GM12878 (cell line): ENCODE data around the gene TBC1D19. TPM values are rescaled to one million over a fixed set of nuclear protein-coding genes. Genes with fewer than 3 reads are reported as not detected.

ENCODE experiments used
- ATAC-seq: fragments of 200-7000 bp; cut with Tn5 transposase; 3 replicates; pipeline ENCODE4 v1.9.1; 2020; ENCODE audit warnings: mild to moderate bottlenecking, moderate library complexity
- BruUV-seq: library from RNA; stranded (reverse); fragments of 400-500 nt; replicated peaks from 2 replicates; lab custom pipeline; 2021; lab: Mats Ljungman, UMichigan
- CTCF ChIA-PET: fragments of 300-600 bp; sonication (Branson Sonifier 250); formaldehyde crosslinking; extraction: SDS; loops from one replicate; lab custom pipeline; 2021; ENCODE audit warnings: inconsistent platforms; lab: Yijun Ruan, JAX
- POLR2A ChIA-PET: fragments of 350-600 bp; formaldehyde crosslinking; extraction: SDS; loops from one replicate; lab custom pipeline; 2021; ENCODE audit warnings: inconsistent platforms; lab: Charles Lee
- RAD21 ChIA-PET: fragments of 300-600 bp; sonication (Branson Sonifier 250); formaldehyde crosslinking; loops from one replicate; lab custom pipeline; 2023; ENCODE audit warnings: antibody characterized with exemption; ENCODE audit not compliant: unreplicated experiment; lab: Charles Lee
- SMC1A ChIA-PET: fragments of 300-600 bp; sonication (Branson Sonifier 250); formaldehyde crosslinking; loops from one replicate; lab custom pipeline; 2023; ENCODE audit not compliant: unreplicated experiment, uncharacterized antibody; lab: Charles Lee
- DNase-seq: peaks from one replicate; pipeline ENCODE4 v3.0.0-alpha.2; 2011; ENCODE audit warnings: low read depth, low spot score
- FAIRE-seq: peaks from 3 replicates; lab custom pipeline; 2011; peaks lifted over from hg19 to GRCh38; lab: Jason Lieb, UNC
- H2AFZ ChIP-seq: 2 replicates; pipeline ENCODE4 v1.6.0; 2011; ENCODE audit warnings: low read depth, low read length, control low read depth; ENCODE audit not compliant: control insufficient read depth
- H3K27ac ChIP-seq: 2 replicates; pipeline ENCODE4 v1.5.1; 2011; ENCODE audit warnings: control low read depth; ENCODE audit not compliant: control insufficient read depth, insufficient read depth
- H3K27me3 ChIP-seq, 2 experiments: replicated peaks in 1 of 2; 2 replicates each; pipeline versions ENCODE4 v1.6.0 to v1.6.1; 2011; ENCODE audit warnings: low read length in 1 of 2; ENCODE audit not compliant: control insufficient read depth in 2 of 2, insufficient read depth in 2 of 2
- H3K36me3 ChIP-seq, 2 experiments: 2 replicates each; pipeline ENCODE4 v1.5.1; 2011; ENCODE audit warnings: low read length in 1 of 2; ENCODE audit not compliant: control insufficient read depth in 2 of 2, insufficient read depth in 2 of 2
- H3K4me1 ChIP-seq: 2 replicates; pipeline ENCODE4 v1.6.1; 2011; ENCODE audit warnings: mild to moderate bottlenecking, low read length, moderate library complexity, mixed read lengths; ENCODE audit not compliant: control insufficient read depth, insufficient read depth
- H3K4me2 ChIP-seq: 2 replicates; pipeline ENCODE4 v1.6.0; 2011; ENCODE audit warnings: control low read depth; ENCODE audit not compliant: control insufficient read depth, insufficient read depth
- H3K4me3 ChIP-seq: fragments of 200-600 bp; sonication (generic); 2 replicates; pipeline ENCODE4 v1.5.1; 2016
- H3K79me2 ChIP-seq: 2 replicates; pipeline ENCODE4 v1.6.0; 2011; ENCODE audit warnings: low read length; ENCODE audit not compliant: control insufficient read depth, insufficient read depth
- H3K9ac ChIP-seq: 2 replicates; pipeline ENCODE4 v1.8.0; 2011; ENCODE audit warnings: low read length, control low read depth, mixed read lengths; ENCODE audit not compliant: control insufficient read depth, insufficient read depth
- H3K9me3 ChIP-seq: replicated peaks from 3 replicates; pipeline ENCODE4 v1.5.1; 2011; ENCODE audit warnings: mild to moderate bottlenecking, low read length; ENCODE audit not compliant: control insufficient read depth, insufficient read depth
- H4K20me1 ChIP-seq: 2 replicates; pipeline ENCODE4 v1.6.0; 2011; ENCODE audit not compliant: control insufficient read depth, insufficient read depth
- CEBPZ ChIP-seq: fragments of 150-350 bp; IDR thresholded peaks from 2 replicates; pipeline ENCODE4 v1.6.1; 2016; ENCODE audit warnings: low read depth, low read length
- JUND ChIP-seq: IDR thresholded peaks from 2 replicates; pipeline ENCODE4 v1.6.1; 2012; ENCODE audit warnings: low read depth, mild to moderate bottlenecking, low read length, improper control_type of control experiment, moderate library complexity
- ZNF384 ChIP-seq: IDR thresholded peaks from 2 replicates; pipeline ENCODE4 v1.6.1; 2012; ENCODE audit warnings: low read depth, mild to moderate bottlenecking, low read length, improper control_type of control experiment, borderline replicate concordance
- WGBS: methylation state at CpG from one replicate; pipeline ENCODE4 v1.1.6; 2016; ENCODE audit warnings: low lambda C conversion rate; ENCODE audit not compliant: insufficient replicate concordance, insufficient coverage; ENCODE audit errors: missing lambda C conversion rate; 5-methylcytosine and 5-hydroxymethylcytosine counted together
- in situ Hi-C: fragments of 300-500 bp; cut with MboI; formaldehyde crosslinking; loops from 9 replicates; pipeline ENCODE4 v1.14.3; 2018; ENCODE audit warnings: mixed read lengths
- intact Hi-C: fragments of 100-400 bp; cut with micrococcal nuclease; formaldehyde crosslinking; loops from one replicate; pipeline ENCODE4 v1.14.2; 2022; ENCODE audit not compliant: unreplicated experiment
- polyA plus RNA-seq, 11 experiments: library from polyadenylated mRNA; depleted of rRNA in 4 of 11; unstranded in 6 of 11; stranded (reverse) in 5 of 11; fragments of >200 nt; fragmentation: Nextera tagmentation in 4 of 11; fragmentation: Illumina TruSeq in 1 of 11; extraction: Ambion mirVana in 4 of 11; extraction: Trizol in 1 of 11; gene quantifications; 1 replicate in 1 of 11; 2 replicates in 10 of 11; pipeline versions ENCODE4 v1.2.1 to v1.2.3, GENCODE V29; 2011 to 2016; ENCODE audit warnings: inconsistent platforms in 2 of 11, missing spikeins in 2 of 11, low read depth in 1 of 11
- total RNA-seq, 4 experiments: library from RNA; depleted of rRNA in 3 of 4; stranded (reverse); fragments of >200 nt in 3 of 4; fragmentation: Illumina TruSeq in 1 of 4; extraction: Trizol in 1 of 4; gene quantifications; 2 replicates each; pipeline versions ENCODE4 v1.2.1 to v1.2.3, GENCODE V29; 2013 to 2021

Gene TBC1D19
- total and polyA plus RNA-seq, 10 of the 15 experiments (the other 5 are each of a cell fraction or from before 2014, with no cell fraction given): 0.29 to 3.9 (median 2.1) TPM

GRCh38 chr4:26786916-26787315 is 203.0 kb downstream of the TBC1D19 start:
- H3K27ac ChIP-seq: no peak overlapping the region
- no peaks in the 10 kb centered on the region for H3K36me3 ChIP-seq
- TF ChIP-seq CEBPZ: no peak
- peak; percentile 45; the same call in 1 of the 2 replicates for TF ChIP-seq ZNF384
- no peak for TF ChIP-seq JUND
- TF ChIP-seq, all 136 proteins: peak for 1
- H3K9ac ChIP-seq: no peak overlapping the region
- H2AFZ ChIP-seq: no peak overlapping the region
- CTCF ChIA-PET: interaction anchor here (1.6 to 2.9 kb wide), 3 partner anchors 49 to 223 kb away, joined by 5 to 19 read pairs (median 9); no protein-coding TSS in a partner anchor
- intact Hi-C loops (no loop called here), in situ Hi-C loops (no loop called here)
- no peaks in the 10 kb centered on the region for H3K79me2 ChIP-seq
- H4K20me1 ChIP-seq: no peaks in the 10 kb centered on the region
- ATAC-seq (peak; percentile 37; the same call in 2 of the 3 replicates), FAIRE-seq (no peak), DNase-seq (no peak)
- peaks cover 7% of the 10 kb centered on the region for H3K4me1 ChIP-seq
- no TSS peak for BruUV-seq
- POLR2A ChIA-PET: no interaction called here
- H3K9me3 ChIP-seq: no peaks in the 10 kb centered on the region
- 50% methylated on average over 3 of the region's 3 CpGs for WGBS
- no peak overlapping the region for H3K4me2 ChIP-seq
- H3K4me3 ChIP-seq: no peak overlapping the region
- SMC1A ChIA-PET: interaction anchor here (0.6 to 1.6 kb wide), 6 partner anchors 42 to 487 kb away, joined by 3 to 6 read pairs (median 3); no protein-coding TSS in a partner anchor
- no peaks in the 10 kb centered on the region for H3K27me3 ChIP-seq
- RAD21 ChIA-PET: interaction anchor here (0.6 to 1.9 kb wide), 7 partner anchors 42 to 412 kb away, joined by 3 to 7 read pairs (median 3); no protein-coding TSS in a partner anchor
